IgD-negative memory B cell (primary cell): ENCODE data around the gene KLHL29. TPM values are rescaled to one million over a fixed set of nuclear protein-coding genes. Genes with fewer than 3 reads are reported as not detected.
"Not testable (repeated sequence)": the region's sequence is repeated elsewhere in the genome, so short reads cannot be mapped to it uniquely, and the experiment has no call there.

ENCODE experiments used
- H3K27ac Mint-ChIP-seq, 3 donors: one replicate each; pipeline ENCODE4 v1.8.0; 2020 to 2022; ENCODE audit warnings: mild to moderate bottlenecking in 3 of 3, mixed read lengths in 3 of 3, moderate library complexity in 1 of 3
- H3K27me3 Mint-ChIP-seq: one replicate; pipeline ENCODE4 v1.8.0; 2021; ENCODE audit warnings: mixed read lengths
- H3K36me3 Mint-ChIP-seq: one replicate; pipeline ENCODE4 v1.8.0; 2020; ENCODE audit warnings: mild to moderate bottlenecking, mixed read lengths
- H3K4me1 Mint-ChIP-seq, 3 donors: one replicate each; pipeline ENCODE4 v1.8.0; 2020 to 2022; ENCODE audit warnings: mixed read lengths in 3 of 3, mild to moderate bottlenecking in 1 of 3
- H3K4me3 Mint-ChIP-seq, 4 donors: one replicate each; pipeline ENCODE4 v1.8.0; 2020 to 2022; ENCODE audit warnings: mild to moderate bottlenecking in 4 of 4, mixed read lengths in 4 of 4, moderate library complexity in 3 of 4
- H3K9me3 Mint-ChIP-seq, 3 donors: one replicate each; pipeline ENCODE4 v1.8.0; 2020 to 2021; ENCODE audit warnings: mixed read lengths in 3 of 3, mild to moderate bottlenecking in 1 of 3
- polyA plus RNA-seq: library from polyadenylated mRNA; unstranded; fragments of 300-500 nt; fragmentation: Illumina TruSeq; gene quantifications from one replicate; pipeline ENCODE4 v1.2.3, GENCODE V29; 2021

Gene KLHL29
- polyA plus RNA-seq, 1 donor from 2014 or later, result 0.11 TPM

- Mint-ChIP-seq H3K4me3 (no peak overlapping the region), H3K27me3 (no peaks in the 10 kb centered on the region), H3K27ac (peak overlapping the region in 1 of 3 donors; percentile 39), H3K36me3 (peaks cover 30% of the 10 kb centered on the region), H3K9me3 (no peaks in the 10 kb centered on the region), H3K4me1 (no peaks in the 10 kb centered on the region)
Observed at GRCh38 chr2:23709311-23709710, 324.3 kb downstream of the KLHL29 start.

GRCh38 chr2:23711979-23712755, 327.2 kb downstream of the KLHL29 start:
- peaks cover 26% of the 10 kb centered on the region for H3K36me3 Mint-ChIP-seq
- H3K4me1 Mint-ChIP-seq, result peaks cover 3 to 5% (median 4%) of the 10 kb centered on the region in 3 donors
- no peak overlapping the region for H3K4me3 Mint-ChIP-seq
- H3K27me3 Mint-ChIP-seq, result no peaks in the 10 kb centered on the region
- H3K27ac Mint-ChIP-seq, result no peak overlapping the region
- no peaks in the 10 kb centered on the region for H3K9me3 Mint-ChIP-seq

- H3K9me3 Mint-ChIP-seq, result no peaks in the 10 kb centered on the region
- H3K4me3 Mint-ChIP-seq, result no peak overlapping the region
- no peak overlapping the region for H3K27ac Mint-ChIP-seq
- no peaks in the 10 kb centered on the region for H3K27me3 Mint-ChIP-seq
- H3K36me3 Mint-ChIP-seq, result peaks cover 25% of the 10 kb centered on the region
- H3K4me1 Mint-ChIP-seq, result peaks cover 4 to 8% (median 5%) of the 10 kb centered on the region in 3 donors
Observed at GRCh38 chr2:23712756-23713151, 327.8 kb downstream of the KLHL29 start.

GRCh38 chr2:23713351-23713750, 328.4 kb downstream of the KLHL29 start:
- Mint-ChIP-seq H3K27ac (no peak overlapping the region), H3K27me3 (no peaks in the 10 kb centered on the region), H3K4me1 (peaks cover 5 to 8% (median 7%) of the 10 kb centered on the region in 3 donors), H3K9me3 (no peaks in the 10 kb centered on the region), H3K36me3 (peaks cover 22% of the 10 kb centered on the region), H3K4me3 (no peak overlapping the region)

- no peak overlapping the region for H3K27ac Mint-ChIP-seq
- H3K4me1 Mint-ChIP-seq, result peaks cover 5 to 13% (median 8%) of the 10 kb centered on the region in 3 donors
- H3K4me3 Mint-ChIP-seq, result peak overlapping the region in 1 of 4 donors; percentile 44
- peaks cover 4 to 15% (median 12%) of the 10 kb centered on the region in 3 donors for H3K9me3 Mint-ChIP-seq
- H3K27me3 Mint-ChIP-seq, result no peaks in the 10 kb centered on the region
- H3K36me3 Mint-ChIP-seq, result peaks cover 33% of the 10 kb centered on the region
Observed at GRCh38 chr2:23718931-23719700, 334.1 kb downstream of the KLHL29 start.

GRCh38 chr2:23719716-23720115, 334.7 kb downstream of the KLHL29 start:
- Mint-ChIP-seq H3K9me3 (peaks cover 4 to 15% (median 13%) of the 10 kb centered on the region in 3 donors), H3K36me3 (peaks cover 36% of the 10 kb centered on the region), H3K27ac (peak overlapping the region in 1 of 3 donors; percentile 37), H3K4me3 (no peak overlapping the region), H3K27me3 (no peaks in the 10 kb centered on the region), H3K4me1 (peaks cover 5 to 13% (median 8%) of the 10 kb centered on the region in 3 donors)

GRCh38 chr2:23720705-23721453, 335.9 kb downstream of the KLHL29 start:
- Mint-ChIP-seq H3K27ac (no peak overlapping the region), H3K4me1 (peaks cover 5 to 13% (median 8%) of the 10 kb centered on the region in 3 donors), H3K4me3 (peak overlapping the region in 1 of 4 donors; percentile 69)

GRCh38 chr2:23721454-23721826, 336.5 kb downstream of the KLHL29 start:
- H3K4me3 Mint-ChIP-seq, result no peak overlapping the region
- no peak overlapping the region for H3K27ac Mint-ChIP-seq
- H3K36me3 Mint-ChIP-seq, result peaks cover 34% of the 10 kb centered on the region
- H3K27me3 Mint-ChIP-seq, result no peaks in the 10 kb centered on the region
- peaks cover 4 to 25% (median 13%) of the 10 kb centered on the region in 3 donors for H3K9me3 Mint-ChIP-seq
- peaks cover 3 to 13% (median 8%) of the 10 kb centered on the region in 3 donors for H3K4me1 Mint-ChIP-seq

More at GRCh38 chr2:23720705-23721453, 335.9 kb downstream of the KLHL29 start:
- H3K36me3 Mint-ChIP-seq, result peaks cover 35% of the 10 kb centered on the region
- H3K27me3 Mint-ChIP-seq, result no peaks in the 10 kb centered on the region
- peaks cover 4 to 24% (median 13%) of the 10 kb centered on the region in 3 donors for H3K9me3 Mint-ChIP-seq

GRCh38 chr2:23722255-23722654, 337.3 kb downstream of the KLHL29 start:
- H3K27ac Mint-ChIP-seq, result no peak overlapping the region
- peaks cover 34% of the 10 kb centered on the region for H3K36me3 Mint-ChIP-seq
- no peaks in the 10 kb centered on the region for H3K27me3 Mint-ChIP-seq
- H3K9me3 Mint-ChIP-seq, result peaks cover 4 to 25% (median 13%) of the 10 kb centered on the region in 3 donors
- peaks cover 0 to 10% (median 4%) of the 10 kb centered on the region in 3 donors for H3K4me1 Mint-ChIP-seq
- no peak overlapping the region for H3K4me3 Mint-ChIP-seq

GRCh38 chr2:23723029-23723428, 338.1 kb downstream of the KLHL29 start:
- Mint-ChIP-seq H3K4me3 (peak overlapping the region in 1 of 4 donors; percentile 29), H3K9me3 (peaks cover 4 to 25% (median 13%) of the 10 kb centered on the region in 3 donors), H3K36me3 (peaks cover 33% of the 10 kb centered on the region)
- not testable (repeated sequence) for H3K27me3 Mint-ChIP-seq, H3K27ac Mint-ChIP-seq, H3K4me1 Mint-ChIP-seq

GRCh38 chr2:23734416-23734815, 349.4 kb downstream of the KLHL29 start:
- Mint-ChIP-seq H3K27me3 (no peaks in the 10 kb centered on the region), H3K36me3 (peaks cover 21% of the 10 kb centered on the region), H3K4me1 (no peaks in the 10 kb centered on the region), H3K9me3 (peaks cover 0 to 6% (median 0%) of the 10 kb centered on the region in 3 donors), H3K4me3 (no peak overlapping the region), H3K27ac (no peak overlapping the region)

GRCh38 chr2:23736783-23737182, 351.8 kb downstream of the KLHL29 start:
- H3K27ac Mint-ChIP-seq, result not testable (repeated sequence)

GRCh38 chr2:23745068-23745725, 360.2 kb downstream of the KLHL29 start:
- Mint-ChIP-seq H3K4me1 (no peaks in the 10 kb centered on the region), H3K36me3 (peaks cover 2% of the 10 kb centered on the region), H3K27me3 (no peaks in the 10 kb centered on the region), H3K27ac (peak overlapping the region in 1 of 3 donors; percentile 53), H3K9me3 (no peaks in the 10 kb centered on the region), H3K4me3 (no peak overlapping the region)

More at GRCh38 chr2:23736783-23737182, 351.8 kb downstream of the KLHL29 start:
- not testable (repeated sequence) for H3K27me3 Mint-ChIP-seq, H3K4me3 Mint-ChIP-seq, H3K4me1 Mint-ChIP-seq, H3K9me3 Mint-ChIP-seq
- H3K36me3 Mint-ChIP-seq, result peaks cover 20% of the 10 kb centered on the region

GRCh38 chr2:23745726-23746105, 360.7 kb downstream of the KLHL29 start:
- Mint-ChIP-seq H3K9me3 (no peaks in the 10 kb centered on the region), H3K36me3 (peaks cover under 1% of the 10 kb centered on the region), H3K27me3 (no peaks in the 10 kb centered on the region), H3K4me1 (no peaks in the 10 kb centered on the region), H3K27ac (no peak overlapping the region), H3K4me3 (no peak overlapping the region)
